HEK293 (cell line): Measurements from ENCODE around the gene TSHR.

Experiments
- CTCF ChIA-PET: fragments of 350-600 bp; formaldehyde crosslinking; extraction: SDS; loops from one replicate; lab custom pipeline; 2021; ENCODE audit warnings: antibody characterized with exemption; lab: Yijun Ruan, JAX
- POLR2A ChIA-PET: fragments of 300-600 bp; formaldehyde crosslinking; extraction: SDS; loops from one replicate; lab custom pipeline; 2020; ENCODE audit warnings: antibody characterized with exemption, inconsistent platforms; lab: Yijun Ruan, JAX
- H3K27ac ChIP-seq: fragments of 200-500 bp; sonication (Bioruptor generic); 2 replicates; pipeline ENCODE4 v1.5.1; 2014; ENCODE audit warnings: low read depth, low read length, control low read depth, inconsistent platforms; ENCODE audit errors: extremely low read depth
- H3K36me3 ChIP-seq, 2 experiments: fragments of 200-500 bp in 1 of 2; sonication (Bioruptor generic) in 1 of 2; 1 replicate in 1 of 2; 2 replicates in 1 of 2; pipeline ENCODE4 v1.5.1; 2014 to 2017; ENCODE audit warnings: inconsistent platforms in 2 of 2, low read length in 2 of 2; ENCODE audit not compliant: control insufficient read depth in 2 of 2, insufficient read depth in 1 of 2
- H3K4me1 ChIP-seq: fragments of 200-500 bp; sonication (Bioruptor generic); 2 replicates; pipeline ENCODE4 v1.5.1; 2014; ENCODE audit warnings: mild to moderate bottlenecking, low read length, inconsistent platforms; ENCODE audit not compliant: control insufficient read depth, insufficient read depth
- H3K4me3 ChIP-seq: 2 replicates; pipeline ENCODE4 v1.5.1; 2011; ENCODE audit warnings: low read depth, mild to moderate bottlenecking, control low read depth, low read length, moderate library complexity
- H3K9me3 ChIP-seq: fragments of 200-500 bp; sonication (Bioruptor generic); 2 replicates; pipeline ENCODE4 v1.5.1; 2014; ENCODE audit warnings: low read depth, low read length, inconsistent platforms; ENCODE audit not compliant: control insufficient read depth, insufficient read depth
- GLIS1 ChIP-seq: fragments of 450-650 bp; formaldehyde crosslinking; IDR thresholded peaks from 2 replicates; pipeline ENCODE4 v1.5.1; 2016; ENCODE audit warnings: missing biosample characterization, missing genetic modification characterization
- HOXD13 ChIP-seq: sonication (generic); formaldehyde crosslinking; IDR thresholded peaks from 2 replicates; pipeline ENCODE4 v1.8.0; 2022; ENCODE audit warnings: missing genetic modification reagents, borderline replicate concordance
- KLF1 ChIP-seq: fragments of 450-650 bp; formaldehyde crosslinking; IDR thresholded peaks from 2 replicates; pipeline ENCODE4 v1.5.1; 2016; ENCODE audit warnings: missing biosample characterization, missing genetic modification characterization
- MYNN ChIP-seq: fragments of 450-650 bp; formaldehyde crosslinking; IDR thresholded peaks from 2 replicates; pipeline ENCODE4 v1.5.1; 2016; ENCODE audit warnings: missing biosample characterization, missing genetic modification characterization, borderline replicate concordance
- SCRT2 ChIP-seq: fragments of 450-650 bp; formaldehyde crosslinking; IDR thresholded peaks from 2 replicates; pipeline ENCODE4 v1.5.1; 2016; ENCODE audit warnings: missing biosample characterization, missing genetic modification characterization
- ZFP3 ChIP-seq: fragments of 450-650 bp; formaldehyde crosslinking; IDR thresholded peaks from 2 replicates; pipeline ENCODE4 v1.5.1; 2016; ENCODE audit warnings: low read depth, missing biosample characterization, missing genetic modification characterization
- ZIC2 ChIP-seq: fragments of 450-650 bp; formaldehyde crosslinking; IDR thresholded peaks from 2 replicates; pipeline ENCODE4 v1.5.1; 2016; ENCODE audit warnings: missing biosample characterization, missing genetic modification characterization
- ZNF146 ChIP-seq: fragments of 450-650 bp; formaldehyde crosslinking; IDR thresholded peaks from 2 replicates; pipeline ENCODE4 v1.5.1; 2016; ENCODE audit warnings: missing biosample characterization, missing genetic modification characterization
- ZNF155 ChIP-seq: fragments of 450-650 bp; formaldehyde crosslinking; IDR thresholded peaks from 2 replicates; pipeline ENCODE4 v1.5.1; 2016; ENCODE audit warnings: missing biosample characterization, missing genetic modification characterization
- ZNF2 ChIP-seq: fragments of 450-650 bp; formaldehyde crosslinking; IDR thresholded peaks from 2 replicates; pipeline ENCODE4 v1.5.1; 2016; ENCODE audit warnings: missing biosample characterization, missing genetic modification characterization
- ZNF221 ChIP-seq: fragments of 450-650 bp; formaldehyde crosslinking; IDR thresholded peaks from 2 replicates; pipeline ENCODE4 v1.5.1; 2017; ENCODE audit warnings: missing biosample characterization, missing genetic modification characterization, borderline replicate concordance
- ZNF266 ChIP-seq: fragments of 450-650 bp; formaldehyde crosslinking; IDR thresholded peaks from 2 replicates; pipeline ENCODE4 v1.5.1; 2016; ENCODE audit warnings: missing biosample characterization, missing genetic modification characterization, low read depth
- ZNF521 ChIP-seq: fragments of 450-650 bp; formaldehyde crosslinking; IDR thresholded peaks from 2 replicates; pipeline ENCODE4 v1.5.1; 2017; ENCODE audit warnings: missing biosample characterization, mild to moderate bottlenecking, missing genetic modification characterization
- ZNF660 ChIP-seq: fragments of 450-650 bp; IDR thresholded peaks from 2 replicates; pipeline ENCODE4 v1.5.1; 2018; ENCODE audit warnings: missing biosample characterization, mild to moderate bottlenecking, missing genetic modification characterization
- ZXDB ChIP-seq: fragments of 450-650 bp; formaldehyde crosslinking; IDR thresholded peaks from 2 replicates; pipeline ENCODE4 v1.5.1; 2016; ENCODE audit warnings: missing biosample characterization, missing genetic modification characterization
- TF ChIP-seq, protein P1 (sequence below): fragments of 450-650 bp; formaldehyde crosslinking; IDR thresholded peaks from 2 replicates; pipeline ENCODE4 v1.5.1; 2016; ENCODE audit warnings: missing biosample characterization, missing genetic modification characterization
- TF ChIP-seq, protein P2 (sequence below): fragments of 450-650 bp; formaldehyde crosslinking; IDR thresholded peaks from 2 replicates; pipeline ENCODE4 v1.5.1; 2017; ENCODE audit warnings: missing biosample characterization, missing genetic modification characterization
- TF ChIP-seq, protein P3 (sequence below): sonication (generic); formaldehyde crosslinking; IDR thresholded peaks from 2 replicates; pipeline ENCODE4 v1.8.1; 2022; ENCODE audit warnings: mild to moderate bottlenecking, moderate library complexity, missing genetic modification reagents
- TF ChIP-seq, protein P4 (sequence below): fragments of 450-650 bp; formaldehyde crosslinking; IDR thresholded peaks from 2 replicates; pipeline ENCODE4 v1.5.1; 2016; ENCODE audit warnings: missing biosample characterization, missing genetic modification characterization

TSHR gene

DNA sequence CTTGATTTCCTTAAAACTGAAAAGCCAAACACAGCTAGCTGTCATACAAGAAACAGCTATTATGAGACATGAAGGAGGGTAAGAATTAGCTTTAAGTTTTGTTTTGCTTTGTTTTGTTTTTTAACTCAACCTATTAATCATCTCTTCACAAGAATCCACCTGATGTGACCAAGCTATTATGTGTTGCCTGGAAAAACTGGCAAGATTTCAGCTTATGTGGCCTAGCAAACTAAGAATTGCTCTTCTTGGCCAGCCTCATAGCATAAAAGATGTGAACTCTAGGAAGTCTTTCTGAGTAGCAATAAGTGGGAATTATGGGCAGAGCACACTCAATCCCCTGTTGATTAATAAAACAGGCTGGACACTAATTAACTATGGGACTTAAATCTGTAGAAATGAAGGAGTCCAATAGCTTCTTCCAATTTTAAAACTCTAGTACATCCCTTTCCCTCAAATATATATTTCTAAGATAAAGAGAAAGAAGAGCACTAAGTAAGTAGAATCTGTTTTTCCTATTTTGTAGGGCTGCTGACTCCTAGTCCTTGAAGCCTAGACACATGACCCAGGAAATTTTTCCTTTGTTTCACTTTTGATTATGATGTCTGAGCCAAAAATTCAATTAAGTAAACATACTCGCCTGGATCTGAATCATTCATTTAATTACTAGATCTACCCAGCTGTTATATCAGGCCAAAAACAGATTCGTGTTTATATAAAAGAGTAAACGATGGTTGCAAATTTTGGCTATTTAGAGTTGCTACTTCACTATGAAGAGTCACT is 189.6 kb downstream of the TSHR start:
- no peak for TF ChIP-seq ZIC2 (tag by site-specific recombination)
- TF ChIP-seq, protein P1, sequence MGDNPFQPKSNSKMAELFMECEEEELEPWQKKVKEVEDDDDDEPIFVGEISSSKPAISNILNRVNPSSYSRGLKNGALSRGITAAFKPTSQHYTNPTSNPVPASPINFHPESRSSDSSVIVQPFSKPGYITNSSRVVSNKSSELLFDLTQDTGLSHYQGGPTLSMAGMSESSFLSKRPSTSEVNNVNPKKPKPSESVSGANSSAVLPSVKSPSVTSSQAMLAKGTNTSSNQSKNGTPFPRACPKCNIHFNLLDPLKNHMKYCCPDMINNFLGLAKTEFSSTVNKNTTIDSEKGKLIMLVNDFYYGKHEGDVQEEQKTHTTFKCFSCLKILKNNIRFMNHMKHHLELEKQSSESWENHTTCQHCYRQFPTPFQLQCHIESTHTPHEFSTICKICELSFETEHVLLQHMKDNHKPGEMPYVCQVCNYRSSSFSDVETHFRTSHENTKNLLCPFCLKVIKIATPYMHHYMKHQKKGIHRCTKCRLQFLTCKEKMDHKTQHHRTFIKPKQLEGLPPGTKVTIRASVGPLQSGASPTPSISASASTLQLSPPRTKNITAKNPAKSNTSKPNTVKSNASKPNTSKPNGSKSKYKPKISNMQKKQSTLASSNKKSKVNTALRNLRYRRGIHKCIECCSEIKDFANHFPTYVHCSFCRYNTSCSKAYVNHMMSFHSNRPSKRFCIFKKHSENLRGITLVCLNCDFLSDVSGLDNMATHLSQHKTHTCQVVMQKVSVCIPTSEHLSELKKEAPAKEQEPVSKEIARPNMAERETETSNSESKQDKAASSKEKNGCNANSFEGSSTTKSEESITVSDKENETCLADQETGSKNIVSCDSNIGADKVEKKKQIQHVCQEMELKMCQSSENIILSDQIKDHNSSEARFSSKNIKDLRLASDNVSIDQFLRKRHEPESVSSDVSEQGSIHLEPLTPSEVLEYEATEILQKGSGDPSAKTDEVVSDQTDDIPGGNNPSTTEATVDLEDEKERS (tag by site-specific recombination), result no peak
- no peak for TF ChIP-seq ZNF266 (tag by site-specific recombination)
- no peak for TF ChIP-seq ZNF155 (tag by site-specific recombination)
- TF ChIP-seq, protein P2, sequence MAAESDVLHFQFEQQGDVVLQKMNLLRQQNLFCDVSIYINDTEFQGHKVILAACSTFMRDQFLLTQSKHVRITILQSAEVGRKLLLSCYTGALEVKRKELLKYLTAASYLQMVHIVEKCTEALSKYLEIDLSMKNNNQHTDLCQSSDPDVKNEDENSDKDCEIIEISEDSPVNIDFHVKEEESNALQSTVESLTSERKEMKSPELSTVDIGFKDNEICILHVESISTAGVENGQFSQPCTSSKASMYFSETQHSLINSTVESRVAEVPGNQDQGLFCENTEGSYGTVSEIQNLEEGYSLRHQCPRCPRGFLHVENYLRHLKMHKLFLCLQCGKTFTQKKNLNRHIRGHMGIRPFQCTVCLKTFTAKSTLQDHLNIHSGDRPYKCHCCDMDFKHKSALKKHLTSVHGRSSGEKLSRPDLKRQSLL (tag by site-specific recombination), result no peak
- no peak for TF ChIP-seq HOXD13 (CRISPR knock-in tag)
- no peak for TF ChIP-seq ZNF221
- TF ChIP-seq ZXDB (tag by site-specific recombination), result no peak
- no peak for TF ChIP-seq SCRT2 (tag by site-specific recombination)
- no peak for TF ChIP-seq MYNN (tag by site-specific recombination)
- no peak for TF ChIP-seq ZNF660 (tag by site-specific recombination)
- TF ChIP-seq ZNF2, result no peak
- TF ChIP-seq GLIS1, result no peak
- no peak for TF ChIP-seq ZNF521 (tag by site-specific recombination)
- TF ChIP-seq, protein P3, sequence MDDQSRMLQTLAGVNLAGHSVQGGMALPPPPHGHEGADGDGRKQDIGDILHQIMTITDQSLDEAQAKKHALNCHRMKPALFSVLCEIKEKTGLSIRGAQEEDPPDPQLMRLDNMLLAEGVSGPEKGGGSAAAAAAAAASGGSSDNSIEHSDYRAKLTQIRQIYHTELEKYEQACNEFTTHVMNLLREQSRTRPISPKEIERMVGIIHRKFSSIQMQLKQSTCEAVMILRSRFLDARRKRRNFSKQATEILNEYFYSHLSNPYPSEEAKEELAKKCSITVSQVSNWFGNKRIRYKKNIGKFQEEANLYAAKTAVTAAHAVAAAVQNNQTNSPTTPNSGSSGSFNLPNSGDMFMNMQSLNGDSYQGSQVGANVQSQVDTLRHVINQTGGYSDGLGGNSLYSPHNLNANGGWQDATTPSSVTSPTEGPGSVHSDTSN (CRISPR knock-in tag), result no peak
- TF ChIP-seq, protein P4, sequence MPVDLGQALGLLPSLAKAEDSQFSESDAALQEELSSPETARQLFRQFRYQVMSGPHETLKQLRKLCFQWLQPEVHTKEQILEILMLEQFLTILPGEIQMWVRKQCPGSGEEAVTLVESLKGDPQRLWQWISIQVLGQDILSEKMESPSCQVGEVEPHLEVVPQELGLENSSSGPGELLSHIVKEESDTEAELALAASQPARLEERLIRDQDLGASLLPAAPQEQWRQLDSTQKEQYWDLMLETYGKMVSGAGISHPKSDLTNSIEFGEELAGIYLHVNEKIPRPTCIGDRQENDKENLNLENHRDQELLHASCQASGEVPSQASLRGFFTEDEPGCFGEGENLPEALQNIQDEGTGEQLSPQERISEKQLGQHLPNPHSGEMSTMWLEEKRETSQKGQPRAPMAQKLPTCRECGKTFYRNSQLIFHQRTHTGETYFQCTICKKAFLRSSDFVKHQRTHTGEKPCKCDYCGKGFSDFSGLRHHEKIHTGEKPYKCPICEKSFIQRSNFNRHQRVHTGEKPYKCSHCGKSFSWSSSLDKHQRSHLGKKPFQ, result no peak
- no peak for TF ChIP-seq ZFP3 (tag by site-specific recombination)
- TF ChIP-seq ZNF146, result no peak
- no peak for TF ChIP-seq KLF1
- POLR2A ChIA-PET, result no interaction called here
- Histone ChIP-seq H3K4me3 (no peak overlapping the region), H3K9me3 (no peaks in the 10 kb centered on the region), H3K36me3 (no peaks in the 10 kb centered on the region), H3K27ac (no peak overlapping the region), H3K4me1 (no peaks in the 10 kb centered on the region)
- CTCF ChIA-PET, result interaction anchor here (0.8 to 1.5 kb wide), 2 partner anchors 19 to 158 kb away, joined by 3 to 4 read pairs; no protein-coding TSS in a partner anchor
